SHP77 treated with DMSO at 0.1 percent for 48 hours (cell line): ENCODE measurements around the gene ATP7B.

Source experiments
- DNase-seq: peaks from one replicate; lab custom pipeline; 2025; lab: John Stamatoyannopoulos, UW

The ATP7B gene

GRCh38 chr13:51978796-51979556 is 32.3 kb downstream of the ATP7B start:
- no peak for DNase-seq

GRCh38 chr13:51977625-51978024 is 33.6 kb downstream of the ATP7B start:
- no peak for DNase-seq

DNA sequence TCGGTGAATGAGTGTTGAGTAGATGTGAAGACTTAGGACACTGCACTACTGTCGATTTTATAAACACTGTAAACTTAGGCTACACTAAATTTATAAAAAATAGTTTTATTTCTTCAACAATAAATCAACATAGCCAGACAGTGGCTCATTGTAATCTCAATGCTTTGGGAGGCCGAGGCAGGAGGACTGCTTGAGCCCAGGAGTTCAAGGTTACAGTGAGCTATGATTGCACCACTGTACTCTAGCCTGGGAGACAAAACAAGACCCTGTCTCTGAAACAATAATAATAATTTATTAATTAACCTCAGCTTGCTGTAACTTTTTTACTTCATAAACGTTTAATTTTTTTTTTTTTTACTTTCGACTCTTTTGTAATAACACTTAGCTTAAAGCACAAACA is 34.4 kb downstream of the ATP7B start:
- no peak for DNase-seq

GRCh38 chr13:51976423-51976822 is 34.8 kb downstream of the ATP7B start:
- DNase-seq, result no peak

- DNase-seq, result no peak
Measured at GRCh38 chr13:51974482-51974881, 36.8 kb downstream of the ATP7B start.

DNA sequence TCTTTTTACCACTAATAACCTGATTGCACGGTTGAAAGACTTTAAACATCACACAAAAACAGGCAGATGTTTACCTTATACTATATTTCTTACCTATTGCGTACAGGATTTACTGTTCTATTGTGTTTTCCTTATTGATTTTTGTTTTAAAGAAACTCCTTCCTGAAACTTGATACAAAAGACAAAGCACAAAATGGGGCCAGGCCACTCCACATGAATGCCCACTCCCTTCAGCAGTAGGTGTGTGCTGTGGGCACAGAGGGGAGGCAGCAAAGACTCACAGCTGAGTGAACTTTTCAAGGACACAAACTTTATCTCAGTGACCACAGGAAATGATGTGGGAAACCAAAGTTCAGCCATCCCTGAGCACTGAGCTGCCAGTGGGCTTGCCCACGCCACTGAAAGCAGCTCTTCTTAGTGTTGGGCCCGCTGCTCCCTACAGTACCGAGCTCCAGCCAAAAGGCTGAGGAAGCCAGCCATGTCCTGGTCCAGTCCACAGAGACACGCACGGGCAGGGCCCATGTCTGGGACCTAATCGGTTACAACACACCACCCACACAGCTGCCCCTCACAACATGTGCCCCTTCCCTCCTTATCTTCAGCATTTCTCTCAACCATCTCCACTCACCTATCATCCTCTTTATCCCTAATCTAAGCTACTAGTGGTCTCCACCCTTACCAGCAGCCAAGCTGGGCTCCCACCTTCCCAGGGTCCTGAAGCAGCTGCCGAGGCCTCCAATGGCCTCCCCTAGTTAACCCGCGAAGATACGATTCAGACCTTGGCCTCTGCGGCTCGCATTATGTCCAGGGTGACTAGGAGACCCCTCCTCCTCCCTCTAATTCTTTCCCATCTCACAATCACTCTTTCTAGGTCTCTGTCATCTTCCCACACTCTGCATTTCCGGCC is 39.5 kb downstream of the ATP7B start:
- DNase-seq, result no peak

DNA sequence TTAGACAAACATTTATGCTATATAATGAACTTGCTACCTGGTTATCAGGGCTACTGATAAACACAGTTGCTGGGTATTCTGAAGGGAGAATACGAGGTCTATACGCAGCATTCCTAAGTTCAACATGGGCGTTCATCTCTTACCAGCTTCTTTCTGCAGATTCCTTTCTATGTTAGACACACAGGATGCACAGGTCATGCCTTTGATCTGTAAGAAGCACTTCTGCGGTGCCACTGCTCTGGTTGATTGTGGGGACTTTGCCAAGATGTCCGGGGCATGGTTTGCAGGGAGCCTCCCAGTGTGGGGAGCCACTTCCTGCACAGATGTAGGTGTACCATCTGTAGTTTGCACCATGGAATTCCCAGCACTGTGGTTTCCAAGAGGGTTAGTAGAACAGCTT is 40.9 kb downstream of the ATP7B start:
- no peak for DNase-seq

- DNase-seq, result no peak
Measured at GRCh38 chr13:51967482-51968446, 43.5 kb downstream of the ATP7B start.

DNA sequence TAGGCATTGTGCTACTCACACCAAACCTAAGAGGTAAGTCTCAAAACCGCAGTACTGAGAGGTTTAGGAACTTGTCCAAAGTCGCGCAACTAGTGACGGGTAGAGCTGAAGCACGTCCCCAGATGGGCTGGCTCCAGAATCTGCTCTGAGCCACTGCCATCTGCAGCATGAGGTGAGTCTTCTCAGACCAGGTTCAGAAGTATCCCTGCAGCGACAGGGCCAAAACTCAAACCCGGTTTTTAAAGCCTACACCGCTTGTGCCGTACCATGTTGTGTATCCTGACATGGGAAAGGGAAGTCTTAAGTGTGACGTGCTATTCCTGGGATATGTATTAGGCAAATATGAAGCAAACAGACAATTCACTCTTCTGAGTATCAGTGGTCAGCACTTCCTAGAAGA is 45.1 kb downstream of the ATP7B start:
- DNase-seq, result no peak

DNA sequence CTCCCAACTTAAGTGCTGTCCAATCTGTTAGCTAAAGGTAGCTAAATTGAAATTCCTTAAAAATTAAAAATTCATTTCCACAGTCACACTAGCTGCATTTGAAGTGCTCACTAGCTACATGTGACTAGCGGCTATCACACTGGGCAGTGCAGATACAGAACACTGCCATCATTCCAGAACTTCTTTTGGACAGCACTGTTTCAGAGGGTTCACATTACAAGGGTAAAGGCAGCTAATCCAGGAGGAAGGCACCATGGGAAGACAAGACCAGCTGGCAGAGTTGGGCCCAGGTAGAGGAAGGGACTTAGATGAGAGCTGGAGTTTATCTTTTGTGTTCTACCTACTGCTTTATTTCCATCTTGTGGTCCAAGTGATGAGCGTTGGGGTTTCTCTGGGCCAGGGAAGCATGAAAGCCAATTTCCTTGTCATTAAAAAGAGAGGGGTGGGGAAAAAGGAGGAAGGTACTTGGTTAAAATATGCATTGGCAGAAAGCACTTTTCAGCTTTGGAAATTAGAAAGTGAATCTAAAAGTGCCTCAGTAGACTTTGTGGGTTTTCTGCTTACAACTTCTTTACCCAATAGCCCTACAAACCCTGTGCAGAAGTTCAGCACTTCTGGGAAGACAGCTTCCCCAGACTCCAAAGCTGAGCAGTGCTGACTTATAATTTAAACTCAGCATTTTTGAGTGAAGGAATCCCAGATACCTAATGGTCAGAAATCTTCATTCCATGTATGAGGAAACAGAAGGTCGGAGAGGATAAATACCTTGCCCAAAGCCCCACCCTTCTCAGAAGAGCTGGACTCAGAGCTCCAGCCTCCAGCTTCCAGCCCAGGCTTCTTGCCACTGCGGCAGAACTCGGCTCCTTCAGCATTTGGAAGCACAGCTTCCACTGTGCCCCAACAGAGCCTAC is 49.5 kb downstream of the ATP7B start:
- DNase-seq, result no peak

DNA sequence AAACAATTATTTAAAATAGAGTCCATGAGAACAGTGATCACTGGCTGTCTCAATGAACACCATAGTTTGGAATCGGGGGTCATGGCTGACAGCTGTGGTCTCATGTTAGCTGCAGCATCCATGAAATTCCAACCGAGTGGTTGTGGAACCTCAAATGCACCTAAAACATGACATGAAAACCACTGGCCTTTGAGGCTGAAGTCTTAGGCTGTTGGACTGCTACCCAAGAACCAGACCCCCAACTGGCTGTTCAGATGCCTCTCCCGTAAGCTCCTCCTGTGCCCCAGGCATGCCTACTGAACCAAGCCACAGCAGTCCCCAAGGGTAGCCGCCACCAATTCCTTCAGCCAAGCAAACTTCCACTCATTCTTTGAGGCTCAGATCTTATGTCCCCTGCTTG is 50.5 kb downstream of the ATP7B start:
- DNase-seq, result no peak

DNA sequence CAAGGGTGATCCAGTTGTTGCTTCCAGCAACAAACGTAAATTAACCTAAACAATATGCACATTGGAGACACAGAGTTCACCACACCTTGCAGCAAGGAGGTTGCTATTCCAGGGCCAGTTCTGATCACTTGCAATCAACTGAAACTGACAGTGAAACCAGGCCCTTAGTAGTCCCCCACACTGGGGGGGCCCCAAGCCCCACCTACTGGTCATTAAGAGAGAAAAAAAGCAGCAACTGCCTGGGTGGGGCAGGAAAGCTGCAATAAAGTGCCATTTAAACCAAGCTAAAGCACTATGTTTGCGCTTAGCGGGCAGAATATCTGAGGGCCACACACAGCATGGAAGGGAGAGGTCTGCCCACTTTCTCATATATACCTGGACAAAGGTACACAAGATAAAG is 51.5 kb downstream of the ATP7B start:
- DNase-seq, result no peak

GRCh38 chr13:51958217-51958547 is 53.1 kb downstream of the ATP7B start:
- DNase-seq, result no peak

DNA sequence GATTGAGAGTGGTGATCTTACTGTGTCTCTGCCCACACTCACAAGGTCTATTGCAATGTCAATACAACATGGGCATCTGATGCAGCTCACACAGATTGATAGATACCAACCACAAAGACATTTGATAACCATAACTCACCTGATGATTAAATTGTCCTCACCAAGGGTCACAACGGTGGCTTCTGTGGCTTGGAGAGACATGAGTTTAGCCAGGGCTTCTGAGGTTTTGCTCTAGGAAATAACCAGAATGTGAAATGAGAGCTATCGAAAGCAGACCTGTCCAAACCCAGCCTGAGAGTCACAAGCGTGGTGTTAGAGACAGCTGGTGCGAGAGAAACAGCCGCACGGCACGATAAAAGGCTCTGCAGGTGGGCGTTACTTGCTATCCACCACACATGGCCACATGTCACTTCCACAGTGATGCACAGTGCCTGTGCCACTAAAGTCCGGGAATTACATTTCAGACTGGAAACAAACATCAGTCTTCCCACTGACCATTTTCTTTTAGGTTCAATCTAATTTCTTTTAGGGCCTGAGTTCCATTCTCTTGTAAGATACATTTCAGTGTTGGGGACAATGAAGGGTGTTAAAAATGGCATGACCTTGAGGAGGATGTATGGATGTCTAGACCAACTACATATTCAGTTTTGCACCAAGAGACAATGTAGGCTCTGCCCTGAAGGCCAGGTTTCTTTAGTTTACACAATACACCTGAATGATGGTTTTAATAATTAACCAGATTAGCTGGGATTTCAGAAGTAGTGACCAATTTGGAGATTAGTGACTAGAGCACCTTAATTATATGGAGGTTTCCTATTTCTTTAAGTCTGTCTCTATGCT is 53.7 kb downstream of the ATP7B start:
- no peak for DNase-seq

GRCh38 chr13:51956717-51957116 is 54.5 kb downstream of the ATP7B start:
- no peak for DNase-seq

- DNase-seq, result no peak
Measured at GRCh38 chr13:51955816-51956603, 55.2 kb downstream of the ATP7B start.

GRCh38 chr13:51955281-51955771 is 55.9 kb downstream of the ATP7B start:
- peak; percentile 15 for DNase-seq

GRCh38 chr13:51953347-51954195 is 57.7 kb downstream of the ATP7B start:
- DNase-seq, result no peak
